SU-DHL-6 (cell line): ENCODE results near the gene AK2.

ENCODE experiments used
- H2AFZ ChIP-seq: fragments of 200-600 bp; sonication (generic); 2 replicates; pipeline ENCODE4 v1.6.1; 2014; ENCODE audit warnings: low read depth, mild to moderate bottlenecking, moderate library complexity, mixed read lengths, antibody characterized with exemption, low read length; ENCODE audit not compliant: severe bottlenecking
- H3F3A ChIP-seq: fragments of 200-600 bp; shearing (Covaris generic); 2 replicates; pipeline ENCODE4 v1.6.0; 2016; ENCODE audit warnings: antibody characterized with exemption, mild to moderate bottlenecking; ENCODE audit not compliant: insufficient read depth
- H3K27ac ChIP-seq: fragments of 200-600 bp; sonication (generic); 2 replicates; pipeline ENCODE4 v1.5.1; 2016; ENCODE audit warnings: low read depth, mild to moderate bottlenecking, low read length, moderate library complexity, mixed read lengths
- H3K27me3 ChIP-seq: fragments of 200-600 bp; sonication (generic), shearing (Covaris generic); 2 replicates; pipeline ENCODE4 v1.6.0; 2014; ENCODE audit warnings: mild to moderate bottlenecking, low read length
- H3K36me3 ChIP-seq: fragments of 200-600 bp; sonication (generic); 2 replicates; pipeline ENCODE4 v1.6.1; 2014; ENCODE audit warnings: mild to moderate bottlenecking, low read length, mixed read lengths
- H3K4me2 ChIP-seq: fragments of 300-600, 200-600 bp; shearing (Covaris generic), sonication (generic); 2 replicates; pipeline ENCODE4 v1.6.0; 2014; ENCODE audit warnings: low read length, low read depth, mild to moderate bottlenecking; ENCODE audit not compliant: poor library complexity, severe bottlenecking
- H3K4me3 ChIP-seq: fragments of 200-600 bp; sonication (generic); 2 replicates; pipeline ENCODE4 v1.5.1; 2014; ENCODE audit warnings: antibody characterized with exemption, low read length, mild to moderate bottlenecking, mixed read lengths; ENCODE audit not compliant: insufficient read depth, poor library complexity, severe bottlenecking
- H3K79me2 ChIP-seq: fragments of 200-600 bp; sonication (generic); 2 replicates; pipeline ENCODE4 v1.6.1; 2014; ENCODE audit warnings: mild to moderate bottlenecking, low read length, moderate library complexity; ENCODE audit not compliant: insufficient read depth
- H3K9ac ChIP-seq: fragments of 200-600 bp; sonication (generic); 2 replicates; pipeline ENCODE4 v1.7.0; 2014; ENCODE audit warnings: mild to moderate bottlenecking, low read length
- H3K9me2 ChIP-seq: fragments of 200-600 bp; sonication (generic); replicated peaks from 2 replicates; pipeline ENCODE4 v1.6.1; 2014; ENCODE audit warnings: low read length; ENCODE audit not compliant: insufficient read depth
- H3K9me3 ChIP-seq: fragments of 200-600 bp; sonication (generic); 2 replicates; pipeline ENCODE4 v1.6.1; 2014; ENCODE audit warnings: low read length, mixed read lengths; ENCODE audit not compliant: insufficient read depth
- H4K20me1 ChIP-seq: fragments of 200-600 bp; sonication (generic); 2 replicates; pipeline ENCODE4 v1.6.1; 2014; ENCODE audit warnings: low read depth, mild to moderate bottlenecking, antibody characterized with exemption, low read length, moderate library complexity, mixed read lengths
- EZH2phosphoT487 ChIP-seq: fragments of 200-600 bp; sonication (generic), shearing (Covaris generic); conservative IDR thresholded peaks from 2 replicates; pipeline ENCODE4 v1.6.1; 2018; ENCODE audit warnings: mild to moderate bottlenecking, antibody characterized with exemption, low read length, moderate library complexity, mixed read lengths
- TF ChIP-seq, protein P1 (sequence below): fragments of 200-600 bp; sonication (generic); IDR thresholded peaks from one replicate; pipeline ENCODE4 v1.5.1; 2017; ENCODE audit warnings: antibody characterized with exemption, mild to moderate bottlenecking, low read length, moderate library complexity; ENCODE audit not compliant: insufficient read depth, poor library complexity, severe bottlenecking

The AK2 gene

DNA sequence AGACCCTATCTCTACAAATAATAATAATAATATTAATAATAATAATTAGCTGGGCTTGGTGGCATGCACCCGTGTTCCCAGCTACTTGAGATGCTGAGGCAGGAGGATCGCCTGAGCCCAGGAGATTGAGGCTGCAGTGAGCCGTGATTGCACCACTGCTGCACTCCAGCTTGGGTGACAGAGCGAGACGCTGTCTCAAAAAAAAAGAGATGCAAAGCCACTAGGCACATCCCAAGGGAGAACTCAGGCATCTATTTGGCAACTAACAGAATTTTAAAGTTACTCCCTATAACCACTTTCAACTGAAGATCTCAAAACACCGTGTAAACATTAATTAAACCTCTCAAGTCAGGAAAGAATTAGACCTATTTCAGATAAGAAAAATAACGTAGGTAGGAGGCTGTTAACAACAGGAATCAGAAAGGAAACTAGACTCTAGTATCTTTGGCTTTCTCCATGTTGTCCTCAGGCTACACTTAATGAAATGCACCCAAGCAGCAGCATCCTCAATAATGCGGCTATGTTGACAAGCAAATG lies 75.8 kb downstream of the AK2 start:
- H3K9ac ChIP-seq: peak overlapping the region; percentile 40
- TF ChIP-seq, protein P1, sequence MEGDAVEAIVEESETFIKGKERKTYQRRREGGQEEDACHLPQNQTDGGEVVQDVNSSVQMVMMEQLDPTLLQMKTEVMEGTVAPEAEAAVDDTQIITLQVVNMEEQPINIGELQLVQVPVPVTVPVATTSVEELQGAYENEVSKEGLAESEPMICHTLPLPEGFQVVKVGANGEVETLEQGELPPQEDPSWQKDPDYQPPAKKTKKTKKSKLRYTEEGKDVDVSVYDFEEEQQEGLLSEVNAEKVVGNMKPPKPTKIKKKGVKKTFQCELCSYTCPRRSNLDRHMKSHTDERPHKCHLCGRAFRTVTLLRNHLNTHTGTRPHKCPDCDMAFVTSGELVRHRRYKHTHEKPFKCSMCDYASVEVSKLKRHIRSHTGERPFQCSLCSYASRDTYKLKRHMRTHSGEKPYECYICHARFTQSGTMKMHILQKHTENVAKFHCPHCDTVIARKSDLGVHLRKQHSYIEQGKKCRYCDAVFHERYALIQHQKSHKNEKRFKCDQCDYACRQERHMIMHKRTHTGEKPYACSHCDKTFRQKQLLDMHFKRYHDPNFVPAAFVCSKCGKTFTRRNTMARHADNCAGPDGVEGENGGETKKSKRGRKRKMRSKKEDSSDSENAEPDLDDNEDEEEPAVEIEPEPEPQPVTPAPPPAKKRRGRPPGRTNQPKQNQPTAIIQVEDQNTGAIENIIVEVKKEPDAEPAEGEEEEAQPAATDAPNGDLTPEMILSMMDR: no peak
- no peak for TF ChIP-seq EZH2phosphoT487
- H3K27me3 ChIP-seq: no peaks in the 10 kb centered on the region
- H3K36me3 ChIP-seq: no peaks in the 10 kb centered on the region
- peak overlapping the region; percentile 68 for H3K4me2 ChIP-seq
- H3K4me3 ChIP-seq: peak overlapping the region; percentile 33
- no peaks in the 10 kb centered on the region for H3K9me3 ChIP-seq
- H3F3A ChIP-seq: peaks cover 35% of the 10 kb centered on the region
- peak overlapping the region; percentile 85 for H3K27ac ChIP-seq
- peaks cover 65% of the 10 kb centered on the region for H3K79me2 ChIP-seq
- no peaks in the 10 kb centered on the region for H3K9me2 ChIP-seq
- H4K20me1 ChIP-seq: no peaks in the 10 kb centered on the region
- no peak overlapping the region for H2AFZ ChIP-seq

DNA sequence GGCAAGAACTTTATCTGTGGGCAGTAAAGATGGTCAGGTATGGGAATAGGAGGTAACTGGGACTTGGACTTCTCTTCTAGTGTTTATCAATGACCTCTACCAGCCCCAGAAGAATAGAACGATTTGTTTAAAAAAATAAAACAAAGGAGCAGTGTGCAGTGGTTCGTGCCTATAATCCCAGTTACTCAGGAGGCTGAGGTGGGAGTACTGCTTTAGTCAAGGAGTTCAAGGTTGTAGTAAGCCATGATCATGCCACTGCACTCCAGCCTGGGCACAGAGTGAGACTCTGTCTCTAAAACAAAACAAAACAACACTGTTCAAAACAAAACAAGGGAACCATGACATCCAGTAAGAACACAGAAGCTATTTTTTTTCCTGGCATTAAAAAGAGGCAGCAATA lies 76.3 kb downstream of the AK2 start:
- H3K27ac ChIP-seq: peak overlapping the region; percentile 85
- H3K9me3 ChIP-seq: no peaks in the 10 kb centered on the region
- no peaks in the 10 kb centered on the region for H3K36me3 ChIP-seq
- H4K20me1 ChIP-seq: no peaks in the 10 kb centered on the region
- TF ChIP-seq EZH2phosphoT487: no peak
- TF ChIP-seq, protein P1: no peak
- peak overlapping the region; percentile 68 for H3K4me2 ChIP-seq
- H3K79me2 ChIP-seq: peaks cover 69% of the 10 kb centered on the region
- peak overlapping the region; percentile 10 for H3K4me3 ChIP-seq
- peak overlapping the region; percentile 10; the same call in 1 of the 2 replicates for H3K9ac ChIP-seq
- no peaks in the 10 kb centered on the region for H3K27me3 ChIP-seq
- H3K9me2 ChIP-seq: no peaks in the 10 kb centered on the region
- H2AFZ ChIP-seq: no peak overlapping the region
- H3F3A ChIP-seq: peaks cover 35% of the 10 kb centered on the region

DNA sequence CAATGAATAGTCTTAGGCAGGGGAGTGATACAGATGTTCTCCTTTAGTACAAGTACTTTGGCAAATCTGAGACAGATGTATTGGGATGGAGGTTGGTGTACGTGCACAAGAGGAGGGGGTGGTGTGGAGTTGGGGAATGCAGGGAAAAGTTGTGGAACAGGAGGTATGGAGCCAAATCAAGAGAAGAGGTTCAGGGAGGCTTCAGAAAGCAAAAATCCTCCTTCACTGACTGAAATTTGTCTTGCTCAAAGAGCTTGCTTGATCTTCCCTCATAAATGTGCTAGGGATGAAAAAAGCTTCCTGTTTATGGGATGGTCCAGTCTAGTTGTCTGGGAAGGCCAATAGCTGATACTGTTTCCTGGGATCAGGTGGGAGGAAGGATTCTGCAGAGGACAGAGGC lies 77.9 kb downstream of the AK2 start:
- no peak for TF ChIP-seq EZH2phosphoT487
- TF ChIP-seq, protein P1: no peak
- H4K20me1 ChIP-seq: no peaks in the 10 kb centered on the region
- peak overlapping the region; percentile 85 for H3K27ac ChIP-seq
- no peak overlapping the region for H2AFZ ChIP-seq
- peak overlapping the region; percentile 68 for H3K4me2 ChIP-seq
- H3K27me3 ChIP-seq: no peaks in the 10 kb centered on the region
- peak overlapping the region; percentile 25 for H3K9ac ChIP-seq
- H3K79me2 ChIP-seq: peaks cover 80% of the 10 kb centered on the region
- no peaks in the 10 kb centered on the region for H3K9me3 ChIP-seq
- no peak overlapping the region for H3K4me3 ChIP-seq
- no peaks in the 10 kb centered on the region for H3K9me2 ChIP-seq
- peaks cover 35% of the 10 kb centered on the region for H3F3A ChIP-seq
- no peaks in the 10 kb centered on the region for H3K36me3 ChIP-seq
